Astrocyte (in vitro differentiated cells and primary cell): ENCODE measurements around the gene MSL1. TPM values are rescaled to one million over a fixed set of nuclear protein-coding genes. Genes with fewer than 3 reads are reported as not detected.

Experiments
- DNase-seq: peaks from one replicate; pipeline ENCODE4 v3.0.0-alpha.2; 2010; ENCODE audit warnings: low read depth
- FAIRE-seq: peaks from 2 replicates; lab custom pipeline; 2011; peaks lifted over from hg19 to GRCh38; lab: Jason Lieb, UNC
- H2AFZ ChIP-seq: 2 replicates; pipeline ENCODE4 v1.6.0; 2012; ENCODE audit warnings: low read depth, low read length, inconsistent platforms
- H3K27ac ChIP-seq: 2 replicates; pipeline ENCODE4 v1.5.1; 2011; ENCODE audit warnings: low read depth, low read length, inconsistent platforms
- H3K27me3 ChIP-seq: 2 replicates; pipeline ENCODE4 v1.6.0; 2011; ENCODE audit warnings: low read length, inconsistent platforms; ENCODE audit not compliant: insufficient read depth
- H3K36me3 ChIP-seq: 2 replicates; pipeline ENCODE4 v1.5.1; 2011; ENCODE audit warnings: low read length, inconsistent platforms; ENCODE audit not compliant: insufficient read depth
- H3K4me1 ChIP-seq: 2 replicates; pipeline ENCODE4 v1.5.1; 2011; ENCODE audit warnings: low read length, inconsistent platforms; ENCODE audit not compliant: insufficient read depth
- H3K4me2 ChIP-seq: 2 replicates; pipeline ENCODE4 v1.6.0; 2012; ENCODE audit warnings: low read length, inconsistent platforms
- H3K4me3 ChIP-seq: 2 replicates; pipeline ENCODE4 v1.5.1; 2011; ENCODE audit warnings: low read depth, mild to moderate bottlenecking, low read length, inconsistent platforms; ENCODE audit not compliant: insufficient read depth
- H3K79me2 ChIP-seq: 2 replicates; pipeline ENCODE4 v1.6.0; 2012; ENCODE audit warnings: mild to moderate bottlenecking, low read length, inconsistent platforms; ENCODE audit not compliant: insufficient read depth
- H3K9ac ChIP-seq: 2 replicates; pipeline ENCODE4 v1.6.0; 2012; ENCODE audit warnings: mild to moderate bottlenecking, low read length, inconsistent platforms
- H3K9me3 ChIP-seq: 2 replicates; pipeline ENCODE4 v1.5.1; 2012; ENCODE audit warnings: low read depth, mild to moderate bottlenecking, low read length, inconsistent platforms; ENCODE audit not compliant: insufficient read depth
- H4K20me1 ChIP-seq: 2 replicates; pipeline ENCODE4 v1.6.0; 2012; ENCODE audit warnings: low read length, inconsistent platforms; ENCODE audit not compliant: insufficient read depth
- H3K27ac Mint-ChIP-seq: one replicate; pipeline ENCODE4 v1.8.0; 2021; ENCODE audit warnings: mild to moderate bottlenecking, mixed read lengths; ENCODE audit not compliant: unreplicated experiment
- H3K27me3 Mint-ChIP-seq: one replicate; pipeline ENCODE4 v1.8.0; 2021; ENCODE audit warnings: low read depth, mixed read lengths; ENCODE audit not compliant: unreplicated experiment
- H3K36me3 Mint-ChIP-seq: one replicate; pipeline ENCODE4 v1.8.0; 2021; ENCODE audit warnings: low read depth, mixed read lengths; ENCODE audit not compliant: unreplicated experiment
- H3K4me1 Mint-ChIP-seq: one replicate; pipeline ENCODE4 v1.8.0; 2021; ENCODE audit warnings: low read depth, mixed read lengths; ENCODE audit not compliant: unreplicated experiment
- H3K4me3 Mint-ChIP-seq: one replicate; pipeline ENCODE4 v1.8.0; 2021; ENCODE audit warnings: mild to moderate bottlenecking, moderate library complexity, mixed read lengths; ENCODE audit not compliant: unreplicated experiment
- H3K9me3 Mint-ChIP-seq: one replicate; pipeline ENCODE4 v1.8.0; 2021; ENCODE audit warnings: mild to moderate bottlenecking, mixed read lengths; ENCODE audit not compliant: unreplicated experiment
- CTCF ChIP-seq: IDR thresholded peaks from 2 replicates; pipeline ENCODE4 v1.5.1; 2011; ENCODE audit warnings: low read depth, mild to moderate bottlenecking, inconsistent platforms, low read length, moderate library complexity; ENCODE audit not compliant: insufficient read depth
- EZH2 ChIP-seq: IDR thresholded peaks from 2 replicates; pipeline ENCODE4 v1.6.1; 2012; ENCODE audit warnings: mild to moderate bottlenecking, low read length, inconsistent platforms; ENCODE audit not compliant: insufficient read depth
- total RNA-seq: library from RNA; stranded (reverse); gene quantifications from 2 replicates; pipeline ENCODE4 v1.2.1, GENCODE V29; 2021

MSL1 gene
- total RNA-seq, 1 donor from 2014 or later = 81.9 TPM

DNA sequence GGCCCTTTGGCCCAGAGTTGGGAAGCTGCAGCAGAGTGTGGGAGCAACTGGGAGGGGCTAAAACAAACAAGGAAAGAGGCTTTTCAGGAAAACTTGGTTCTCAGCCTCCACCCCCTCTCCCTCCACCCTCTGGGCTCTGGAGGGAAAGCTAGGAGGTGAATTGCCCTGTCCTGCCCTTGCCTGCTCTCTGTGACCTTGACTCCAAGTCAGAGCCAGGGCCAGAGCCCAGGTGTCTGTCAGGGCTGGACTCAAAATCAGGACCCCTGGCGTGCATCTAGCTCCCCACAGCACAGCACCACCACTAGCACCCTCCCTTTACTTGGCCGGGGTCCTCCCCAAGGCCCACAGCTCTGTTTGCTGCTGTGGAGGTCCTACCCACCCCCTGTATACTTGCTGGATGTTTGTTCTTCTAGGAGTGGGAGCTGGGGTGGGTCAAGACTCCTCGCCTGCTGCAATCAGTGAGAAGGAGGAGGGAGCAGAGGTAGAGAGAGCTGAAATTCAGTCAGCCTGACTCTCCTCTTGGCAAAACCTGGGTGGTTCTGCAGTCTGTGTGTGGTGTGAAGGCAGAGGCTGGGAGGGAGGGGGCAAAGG is 18.6 kb upstream of the MSL1 start:
- Histone ChIP-seq H3K79me2 (peaks cover 15% of the 10 kb centered on the region), H3K4me2 (no peak overlapping the region), H3K36me3 (no peaks in the 10 kb centered on the region), H3K27me3 (no peaks in the 10 kb centered on the region), H3K4me1 (peaks cover 47% of the 10 kb centered on the region), H3K9ac (no peak overlapping the region), H3K4me3 (no peak overlapping the region), H3K27ac (no peak overlapping the region), H3K9me3 (no peaks in the 10 kb centered on the region), H2AFZ (no peak overlapping the region), H4K20me1 (no peaks in the 10 kb centered on the region)
- Mint-ChIP-seq H3K4me3 (no peak overlapping the region), H3K27ac (no peak overlapping the region), H3K27me3 (peaks cover 3% of the 10 kb centered on the region), H3K4me1 (peaks cover 68% of the 10 kb centered on the region), H3K36me3 (peaks cover 3% of the 10 kb centered on the region), H3K9me3 (no peaks in the 10 kb centered on the region)
- no peak for TF ChIP-seq EZH2
- TF ChIP-seq CTCF = no peak
- DNase-seq (no peak), FAIRE-seq (no peak)

DNA sequence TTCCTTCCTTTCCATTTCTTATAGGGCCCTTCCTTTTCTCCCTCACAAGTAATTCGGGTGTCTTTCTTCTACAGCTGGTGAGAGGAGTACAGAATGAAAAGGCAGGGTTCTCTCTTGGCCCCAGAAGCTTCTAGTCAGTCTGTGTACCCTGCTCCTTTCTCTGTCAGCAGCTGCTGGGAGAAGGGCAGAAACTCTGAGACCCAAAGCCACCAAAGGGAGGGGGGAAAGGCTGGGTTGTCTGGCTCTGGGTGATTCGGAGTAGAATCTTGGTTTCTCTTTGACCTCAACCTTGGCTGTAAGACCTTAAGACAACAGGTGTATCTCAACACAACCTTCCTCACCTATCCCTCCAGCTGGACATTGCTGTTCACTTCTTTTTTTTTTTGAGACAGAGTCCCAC is 18.1 kb upstream of the MSL1 start:
- Histone ChIP-seq H4K20me1 (no peaks in the 10 kb centered on the region), H3K27me3 (no peaks in the 10 kb centered on the region), H3K9ac (no peak overlapping the region), H3K27ac (no peak overlapping the region), H3K9me3 (no peaks in the 10 kb centered on the region), H3K4me1 (peaks cover 46% of the 10 kb centered on the region), H3K36me3 (no peaks in the 10 kb centered on the region), H3K4me3 (no peak overlapping the region), H3K4me2 (no peak overlapping the region), H3K79me2 (peaks cover 10% of the 10 kb centered on the region), H2AFZ (no peak overlapping the region)
- Mint-ChIP-seq H3K27me3 (peaks cover 3% of the 10 kb centered on the region), H3K4me3 (no peak overlapping the region), H3K9me3 (no peaks in the 10 kb centered on the region), H3K36me3 (peaks cover 1% of the 10 kb centered on the region), H3K4me1 (peaks cover 65% of the 10 kb centered on the region), H3K27ac (no peak overlapping the region)
- no peak for FAIRE-seq
- TF ChIP-seq CTCF (no peak), EZH2 (no peak)
- DNase-seq = no peak

DNA sequence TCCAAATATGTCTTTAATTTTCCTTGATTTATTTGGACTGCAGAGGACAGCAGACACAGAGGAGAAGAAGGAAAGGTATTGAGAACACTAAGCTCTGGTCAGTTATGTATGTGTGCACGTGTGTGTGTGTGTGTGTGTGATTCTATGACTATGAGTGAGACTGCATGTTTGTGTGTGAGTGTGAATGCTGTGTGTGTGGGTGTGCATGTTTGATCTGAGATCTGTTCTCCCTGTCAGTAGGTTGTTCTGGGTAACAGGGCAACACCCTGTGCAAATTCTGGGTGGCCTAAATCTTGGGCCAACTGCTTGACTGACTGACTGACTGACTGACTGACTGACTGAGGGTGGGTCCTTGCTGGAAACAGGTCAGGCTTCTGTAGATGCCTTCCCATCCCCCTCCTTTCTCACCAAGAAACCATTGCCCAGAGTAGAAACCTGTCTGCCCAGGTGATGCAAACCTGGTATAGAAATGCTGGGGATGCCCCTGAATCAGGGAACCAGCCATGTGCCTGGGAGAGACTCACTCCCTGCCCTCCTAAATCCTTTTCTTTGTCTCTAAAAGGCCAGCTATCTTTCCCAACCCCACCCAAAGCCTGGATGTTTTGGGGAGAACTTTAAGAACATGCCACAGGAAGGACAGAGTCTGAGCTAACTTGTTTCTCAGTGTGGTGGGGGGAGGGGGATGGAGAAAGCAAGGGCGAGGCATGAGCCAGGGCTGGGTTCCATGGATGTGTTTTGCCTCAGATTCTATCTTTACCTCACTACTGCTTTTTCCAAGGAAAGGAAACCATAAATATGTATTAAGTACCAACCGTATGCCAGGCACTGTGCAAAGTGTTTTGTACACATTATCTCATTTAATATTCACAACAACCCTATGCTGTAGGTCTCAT is 16.9 kb upstream of the MSL1 start:
- H4K20me1 ChIP-seq = no peaks in the 10 kb centered on the region
- no peak for DNase-seq
- Mint-ChIP-seq H3K27me3 (peaks cover 3% of the 10 kb centered on the region), H3K36me3 (no peaks in the 10 kb centered on the region), H3K4me1 (peaks cover 64% of the 10 kb centered on the region), H3K9me3 (no peaks in the 10 kb centered on the region), H3K4me3 (peak overlapping the region; percentile 46), H3K27ac (no peak overlapping the region)
- H3K79me2 ChIP-seq = peaks cover 4% of the 10 kb centered on the region
- H3K4me3 ChIP-seq = no peak overlapping the region
- no peaks in the 10 kb centered on the region for H3K27me3 ChIP-seq
- no peak for TF ChIP-seq EZH2
- FAIRE-seq = no peak
- no peaks in the 10 kb centered on the region for H3K9me3 ChIP-seq
- no peak overlapping the region for H3K27ac ChIP-seq
- H3K4me1 ChIP-seq = peaks cover 43% of the 10 kb centered on the region
- H3K36me3 ChIP-seq = no peaks in the 10 kb centered on the region
- no peak overlapping the region for H3K9ac ChIP-seq
- H3K4me2 ChIP-seq = no peak overlapping the region
- H2AFZ ChIP-seq = no peak overlapping the region
